PFSK-1 (cell line): ENCODE measurements around the gene PXDN.

Experiments used
- FOXP2 ChIP-seq: optimal IDR thresholded peaks from 2 replicates; pipeline ENCODE3; 2011; ENCODE audit warnings: borderline replicate concordance, control low read depth, inconsistent platforms; ENCODE audit not compliant: insufficient read depth; ENCODE audit errors: extremely low read length, extremely low read depth
- POLR2AphosphoS5 ChIP-seq: IDR thresholded peaks from 2 replicates; pipeline ENCODE4 v1.6.1; 2012; ENCODE audit warnings: low read depth, mild to moderate bottlenecking, control low read depth, low read length, moderate library complexity
- REST ChIP-seq, 2 experiments: IDR thresholded peaks; 2 replicates each; pipeline versions ENCODE4 v1.6.1 to v1.8.0; 2011 to 2012; ENCODE audit warnings: low read depth in 2 of 2, low read length in 2 of 2, control low read depth in 1 of 2, inconsistent platforms in 1 of 2, mild to moderate bottlenecking in 1 of 2, moderate library complexity in 1 of 2; ENCODE audit not compliant: insufficient read depth in 1 of 2
- SIN3A ChIP-seq: IDR thresholded peaks from 2 replicates; pipeline ENCODE4 v1.6.1; 2012; ENCODE audit warnings: mild to moderate bottlenecking, low read length, moderate library complexity, borderline replicate concordance; ENCODE audit not compliant: insufficient read depth
- TAF1 ChIP-seq: IDR thresholded peaks from 2 replicates; pipeline ENCODE4 v1.6.1; 2012; ENCODE audit warnings: low read length, control low read depth, borderline replicate concordance; ENCODE audit not compliant: insufficient read depth

Gene PXDN

GRCh38 chr2:1791685-1792435, 47.5 kb upstream of the PXDN start:
- TF ChIP-seq FOXP2: no peak
- TF ChIP-seq SIN3A: no peak
- no peak for TF ChIP-seq POLR2AphosphoS5
- no peak for TF ChIP-seq TAF1
- no peak for TF ChIP-seq REST (IDR thresholded peaks at IDR 0.05; ENCODE audit: insufficient read depth in 1 of 2, low read depth in 2 of 2, low read length in 2 of 2)

- TF ChIP-seq SIN3A (no peak), FOXP2 (no peak), REST (IDR thresholded peaks at IDR 0.05; ENCODE audit: insufficient read depth in 1 of 2, low read depth in 2 of 2, low read length in 2 of 2) (no peak), POLR2AphosphoS5 (no peak), TAF1 (no peak)
These were observed 46.8 kb upstream of the PXDN start for GRCh38 chr2:1791006-1791605.

GRCh38 chr2:1790473-1790872, 46.2 kb upstream of the PXDN start:
- TF ChIP-seq TAF1 (no peak), SIN3A (no peak), REST (IDR thresholded peaks at IDR 0.05; ENCODE audit: insufficient read depth in 1 of 2, low read depth in 2 of 2, low read length in 2 of 2) (no peak), POLR2AphosphoS5 (no peak), FOXP2 (no peak)

- no peak for TF ChIP-seq REST (IDR thresholded peaks at IDR 0.05; ENCODE audit: insufficient read depth in 1 of 2, low read depth in 2 of 2, low read length in 2 of 2)
- TF ChIP-seq FOXP2: no peak
- no peak for TF ChIP-seq SIN3A
- TF ChIP-seq POLR2AphosphoS5: no peak
- TF ChIP-seq TAF1: no peak
These were observed 45.3 kb upstream of the PXDN start for GRCh38 chr2:1789610-1790009.
